Nephron (organoid): ENCODE measurements around the gene TRIM44.
A peak's percentile ranks its signal among the peaks of the same experiment; 100 is the strongest.

Experiments used
- H3K27ac Mint-ChIP-seq, 3 experiments: 2 replicates each; pipeline ENCODE4 v1.8.0; 2020; ENCODE audit warnings: mixed read lengths in 3 of 3, mild to moderate bottlenecking in 2 of 3, moderate library complexity in 1 of 3
- H3K27me3 Mint-ChIP-seq: 2 replicates; pipeline ENCODE4 v1.8.0; 2021; ENCODE audit warnings: low read depth, mild to moderate bottlenecking, moderate library complexity, mixed read lengths
- H3K36me3 Mint-ChIP-seq: 2 replicates; pipeline ENCODE4 v1.8.0; 2020; ENCODE audit warnings: low read depth, mixed read lengths
- H3K4me1 Mint-ChIP-seq: 2 replicates; pipeline ENCODE4 v1.8.0; 2020; ENCODE audit warnings: mixed read lengths
- H3K4me3 Mint-ChIP-seq, 3 experiments: 2 replicates each; pipeline ENCODE4 v1.8.0; 2020; ENCODE audit warnings: mild to moderate bottlenecking in 3 of 3, mixed read lengths in 3 of 3, moderate library complexity in 2 of 3
- H3K9me3 Mint-ChIP-seq: 2 replicates; pipeline ENCODE4 v1.8.0; 2020; ENCODE audit warnings: mixed read lengths
- TF ChIP-seq, protein P1 (sequence below), 3 experiments: fragments of 200-600 bp; sonication (generic); IDR thresholded peaks; one replicate each; pipeline ENCODE4 v1.5.0; 2021; ENCODE audit warnings: antibody characterized with exemption in 3 of 3; ENCODE audit not compliant: unreplicated experiment in 3 of 3

TRIM44 gene

DNA sequence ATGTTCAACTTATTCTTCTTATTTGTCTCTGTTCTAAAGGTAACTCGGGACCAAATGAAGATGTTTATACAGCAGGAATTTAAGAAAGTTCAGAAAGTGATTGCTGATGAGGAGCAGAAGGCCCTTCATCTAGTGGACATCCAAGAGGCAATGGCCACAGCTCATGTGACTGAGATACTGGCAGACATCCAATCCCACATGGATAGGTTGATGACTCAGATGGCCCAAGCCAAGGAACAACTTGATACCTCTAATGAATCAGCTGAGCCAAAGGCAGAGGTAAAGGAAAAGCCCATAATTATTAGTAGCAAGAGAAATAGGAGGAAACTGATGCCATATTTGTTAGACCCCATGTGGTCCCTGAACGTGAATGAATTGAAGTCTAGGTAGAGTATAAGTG, 63.3 kb downstream of the TRIM44 start:
- no peak overlapping the region for H3K27ac Mint-ChIP-seq
- no peak overlapping the region for H3K4me3 Mint-ChIP-seq
- TF ChIP-seq, protein P1, sequence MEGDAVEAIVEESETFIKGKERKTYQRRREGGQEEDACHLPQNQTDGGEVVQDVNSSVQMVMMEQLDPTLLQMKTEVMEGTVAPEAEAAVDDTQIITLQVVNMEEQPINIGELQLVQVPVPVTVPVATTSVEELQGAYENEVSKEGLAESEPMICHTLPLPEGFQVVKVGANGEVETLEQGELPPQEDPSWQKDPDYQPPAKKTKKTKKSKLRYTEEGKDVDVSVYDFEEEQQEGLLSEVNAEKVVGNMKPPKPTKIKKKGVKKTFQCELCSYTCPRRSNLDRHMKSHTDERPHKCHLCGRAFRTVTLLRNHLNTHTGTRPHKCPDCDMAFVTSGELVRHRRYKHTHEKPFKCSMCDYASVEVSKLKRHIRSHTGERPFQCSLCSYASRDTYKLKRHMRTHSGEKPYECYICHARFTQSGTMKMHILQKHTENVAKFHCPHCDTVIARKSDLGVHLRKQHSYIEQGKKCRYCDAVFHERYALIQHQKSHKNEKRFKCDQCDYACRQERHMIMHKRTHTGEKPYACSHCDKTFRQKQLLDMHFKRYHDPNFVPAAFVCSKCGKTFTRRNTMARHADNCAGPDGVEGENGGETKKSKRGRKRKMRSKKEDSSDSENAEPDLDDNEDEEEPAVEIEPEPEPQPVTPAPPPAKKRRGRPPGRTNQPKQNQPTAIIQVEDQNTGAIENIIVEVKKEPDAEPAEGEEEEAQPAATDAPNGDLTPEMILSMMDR (IDR thresholded peaks at IDR 0.05; ENCODE audit: unreplicated experiment in 3 of 3): no peak
- peaks cover 16% of the 10 kb centered on the region for H3K9me3 Mint-ChIP-seq
- peaks cover 57% of the 10 kb centered on the region for H3K36me3 Mint-ChIP-seq
- H3K4me1 Mint-ChIP-seq: no peaks in the 10 kb centered on the region
- no peaks in the 10 kb centered on the region for H3K27me3 Mint-ChIP-seq

DNA sequence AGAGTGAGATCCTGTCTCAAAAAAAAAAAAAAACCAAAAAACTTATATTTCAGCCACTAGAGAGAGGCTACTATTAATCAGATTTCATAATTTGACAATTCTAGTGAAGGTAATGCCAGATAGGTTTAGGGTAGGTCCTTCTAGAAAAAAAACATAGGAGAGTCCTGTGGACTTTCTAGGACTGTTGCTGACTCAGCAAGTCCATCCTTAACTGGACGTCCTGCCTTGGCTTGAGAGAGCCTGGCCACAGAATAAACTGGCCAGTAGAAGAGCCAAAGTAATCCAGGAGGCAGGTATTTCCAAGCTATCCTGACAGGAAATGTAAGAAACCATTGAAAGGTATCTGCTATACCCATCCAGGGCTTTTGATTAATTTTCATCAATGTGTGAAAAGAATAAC, 64.6 kb downstream of the TRIM44 start:
- TF ChIP-seq, protein P1 (IDR thresholded peaks at IDR 0.05; ENCODE audit: unreplicated experiment in 3 of 3): no peak
- H3K4me1 Mint-ChIP-seq: no peaks in the 10 kb centered on the region
- no peaks in the 10 kb centered on the region for H3K27me3 Mint-ChIP-seq
- H3K27ac Mint-ChIP-seq: no peak overlapping the region
- peaks cover 18% of the 10 kb centered on the region for H3K9me3 Mint-ChIP-seq
- peaks cover 68% of the 10 kb centered on the region for H3K36me3 Mint-ChIP-seq
- H3K4me3 Mint-ChIP-seq: no peak overlapping the region

DNA sequence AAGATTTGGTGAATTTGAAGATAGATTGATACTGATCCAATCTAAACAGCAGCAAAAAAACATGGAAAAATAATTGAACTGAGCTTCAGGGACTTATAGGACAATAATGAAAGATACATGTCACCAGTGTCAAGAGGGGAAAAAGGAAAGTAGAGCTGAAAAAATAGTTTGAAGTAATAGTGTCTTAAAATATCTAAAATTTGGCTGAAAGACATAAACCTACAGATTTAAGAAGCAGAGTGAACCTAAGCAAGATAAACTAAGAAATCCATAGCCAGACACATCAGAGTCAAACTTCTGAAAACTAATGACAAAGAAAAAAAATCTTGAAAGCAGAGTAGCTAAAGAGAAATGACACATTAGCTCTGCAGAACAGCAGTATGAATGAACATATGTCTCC, 67.7 kb downstream of the TRIM44 start:
- Mint-ChIP-seq H3K9me3 (peaks cover 18% of the 10 kb centered on the region), H3K27ac (no peak overlapping the region)

DNA sequence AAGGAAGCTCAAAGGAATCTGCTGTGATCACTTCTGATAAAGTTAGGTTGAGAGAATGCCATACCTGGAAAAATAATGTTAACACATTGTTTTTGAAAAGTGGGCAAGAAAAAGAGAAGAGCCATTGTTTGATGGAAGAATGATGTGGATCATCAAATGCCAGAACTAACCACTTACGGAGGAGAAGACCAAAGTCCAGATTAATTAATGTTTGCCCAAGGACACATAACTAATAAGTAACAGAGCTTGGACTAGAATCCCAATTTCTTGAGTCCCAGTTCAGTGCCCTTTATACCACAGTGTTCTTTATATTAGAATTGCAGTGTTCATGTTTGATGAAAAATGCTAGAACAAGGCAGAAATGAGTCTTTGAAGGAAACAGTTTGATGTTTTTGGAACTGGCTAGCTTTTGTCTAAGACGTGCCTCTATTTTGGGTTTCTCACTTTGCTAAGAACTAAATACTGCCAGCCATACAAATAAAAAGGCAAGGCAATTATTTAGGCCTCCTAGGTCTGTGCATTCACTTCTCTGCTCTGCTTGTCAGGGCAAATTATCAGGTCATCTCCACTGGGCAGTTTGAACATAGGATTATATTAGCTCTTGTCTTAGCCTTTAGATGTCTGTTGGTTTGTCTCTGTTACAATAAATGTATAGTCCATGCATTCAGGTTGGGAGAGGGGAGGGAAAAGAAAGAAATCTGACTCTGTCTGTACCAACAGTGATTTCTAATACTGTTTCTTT, 72.3 kb downstream of the TRIM44 start:
- Mint-ChIP-seq H3K9me3 (peaks cover 6% of the 10 kb centered on the region), H3K27ac (peak overlapping the region; percentile 76 to 93 (median 82)), H3K27me3 (no peaks in the 10 kb centered on the region), H3K4me1 (peaks cover 8% of the 10 kb centered on the region), H3K4me3 (no peak overlapping the region), H3K36me3 (peaks cover 73% of the 10 kb centered on the region)
- TF ChIP-seq, protein P1 (IDR thresholded peaks at IDR 0.05; ENCODE audit: unreplicated experiment in 3 of 3): no peak

More for the DNA sequence above, 67.7 kb downstream of the TRIM44 start:
- peaks cover 87% of the 10 kb centered on the region for H3K36me3 Mint-ChIP-seq
- TF ChIP-seq, protein P1 (IDR thresholded peaks at IDR 0.05; ENCODE audit: unreplicated experiment in 3 of 3): no peak
- H3K4me3 Mint-ChIP-seq: no peak overlapping the region
- H3K4me1 Mint-ChIP-seq: peaks cover 3% of the 10 kb centered on the region
- H3K27me3 Mint-ChIP-seq: no peaks in the 10 kb centered on the region

DNA sequence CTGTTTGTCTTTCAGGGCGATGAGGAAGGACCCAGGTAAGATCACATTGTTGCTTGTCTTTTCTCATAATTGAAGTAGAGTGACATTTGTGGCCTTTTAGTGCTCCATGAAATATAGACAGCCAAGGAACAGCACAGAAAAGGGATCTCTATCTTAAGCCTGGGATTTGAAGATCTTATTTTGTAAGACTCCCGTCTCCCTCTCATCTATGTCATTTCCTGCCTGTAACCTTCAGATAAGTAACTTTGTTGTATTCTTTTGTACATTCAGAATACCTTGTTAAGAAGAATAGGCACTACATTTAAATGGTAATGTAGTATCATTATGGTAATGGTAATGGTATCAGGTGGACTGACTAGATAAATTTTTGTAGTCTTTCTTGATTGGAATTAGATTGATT, 72.8 kb downstream of the TRIM44 start:
- peaks cover 72% of the 10 kb centered on the region for H3K36me3 Mint-ChIP-seq
- no peak overlapping the region for H3K4me3 Mint-ChIP-seq
- TF ChIP-seq, protein P1 (IDR thresholded peaks at IDR 0.05; ENCODE audit: unreplicated experiment in 3 of 3): no peak
- H3K4me1 Mint-ChIP-seq: peaks cover 13% of the 10 kb centered on the region
- H3K27me3 Mint-ChIP-seq: no peaks in the 10 kb centered on the region
- peak overlapping the region; percentile 76 to 93 (median 82) for H3K27ac Mint-ChIP-seq
- H3K9me3 Mint-ChIP-seq: peaks cover 2% of the 10 kb centered on the region

DNA sequence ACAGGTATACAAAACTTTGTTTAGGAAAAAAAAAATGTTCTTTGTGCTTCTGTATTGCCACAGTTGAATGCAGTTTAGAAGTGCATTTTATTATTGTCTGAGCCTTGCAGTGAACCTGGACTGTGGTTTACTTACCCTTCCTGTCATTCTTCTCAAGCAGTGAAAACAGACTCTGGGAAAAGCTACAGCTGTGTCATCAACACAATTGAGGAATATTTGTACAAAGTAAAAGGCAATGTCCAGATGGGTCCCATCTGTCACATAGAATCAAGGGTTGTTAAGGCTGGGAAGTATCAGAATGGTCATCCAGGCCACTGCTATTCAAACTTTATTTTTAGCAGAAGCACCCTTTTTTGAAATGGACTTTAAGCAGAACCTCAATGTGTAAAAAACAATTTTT, 73.3 kb downstream of the TRIM44 start:
- TF ChIP-seq, protein P1 (IDR thresholded peaks at IDR 0.05; ENCODE audit: unreplicated experiment in 3 of 3): no peak
- Mint-ChIP-seq H3K4me3 (no peak overlapping the region), H3K27ac (peak overlapping the region; percentile 76 to 93 (median 82)), H3K27me3 (no peaks in the 10 kb centered on the region), H3K9me3 (peaks cover 2% of the 10 kb centered on the region), H3K36me3 (peaks cover 71% of the 10 kb centered on the region), H3K4me1 (peaks cover 13% of the 10 kb centered on the region)
